Measurements from ENCODE around the gene MRM2. TPM values are rescaled to one million over a fixed set of nuclear protein-coding genes. Genes with fewer than 3 reads are reported as not detected.

Gene MRM2
- total RNA-seq (ENCODE audit: unreplicated experiment): 19.1 TPM
- long read RNA-seq, transcript MRM2-201 (3 exons, 1,601 nt): major isoform, 9 of 27 reads
- long read RNA-seq, partial matches to known transcripts: 3 of 27 reads
- long read RNA-seq, other reads (novel, unspliced or antisense): 10 of 27 reads

DNA sequence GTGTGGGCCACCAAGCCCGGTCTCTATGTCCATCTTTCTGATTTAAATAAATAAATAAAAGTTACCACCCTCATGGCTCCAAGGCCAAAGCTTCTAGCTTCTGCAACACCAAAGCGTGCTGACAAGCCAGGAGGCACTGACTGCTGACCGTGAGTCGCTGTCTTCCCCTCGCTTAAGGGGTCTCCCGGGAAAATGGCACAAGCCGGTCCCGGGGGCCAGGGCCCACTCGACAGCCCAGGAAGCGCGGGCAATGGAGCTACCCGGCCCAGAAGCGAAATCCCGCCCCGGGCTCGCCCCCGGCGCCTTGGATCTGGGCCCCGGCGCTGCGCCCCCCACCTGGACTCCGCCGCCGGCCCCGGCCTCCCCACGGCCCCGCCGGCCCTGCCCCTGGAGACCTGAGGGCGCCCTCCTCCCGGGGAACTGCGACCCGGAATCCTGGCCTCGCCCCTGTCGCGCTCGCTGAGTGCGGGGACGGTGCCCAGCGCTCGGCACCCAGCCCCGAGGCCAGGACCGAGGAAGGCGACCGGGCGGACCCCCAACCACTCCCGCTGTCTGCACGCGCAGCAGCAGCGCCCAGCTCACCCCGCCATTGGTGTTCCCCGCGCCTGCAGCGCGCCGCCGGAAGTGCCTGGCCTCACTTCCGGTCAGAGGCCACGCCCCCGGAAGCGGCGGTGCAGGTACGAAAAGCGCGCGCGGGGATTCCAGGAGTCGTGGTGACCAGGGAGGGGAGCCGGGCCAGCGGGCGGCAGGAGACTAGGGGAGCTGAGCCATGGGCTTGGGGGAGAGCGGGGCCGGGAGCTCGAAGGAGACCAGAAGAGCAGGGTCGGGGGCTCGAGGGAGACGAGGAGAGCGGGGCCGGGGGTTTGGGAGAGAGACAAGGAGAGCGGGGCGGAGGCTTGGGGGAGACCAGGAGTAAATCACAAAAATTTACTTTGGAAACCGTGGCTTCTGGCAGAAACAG, at the start of gene MRM2, which contains the start of gene NUDT1:
TSS of gene MRM2 (minus strand) at position 626 of the 961 bp plus-strand sequence. CDS start at position 590, 36 bp downstream.
TSS of gene NUDT1 (plus strand) at position 647 of the 961 bp plus-strand sequence. CDS start 2,349 bp downstream, outside the sequence.
- Mint-ChIP-seq H3K36me3 (ENCODE audit: low read depth, unreplicated experiment) (peaks cover 4% of the 10 kb centered on the region), H3K9me3 (ENCODE audit: unreplicated experiment) (no peaks in the 10 kb centered on the region), H3K4me3 (ENCODE audit: unreplicated experiment) (peak within 1 kb of the TSS; percentile 94), H3K27me3 (ENCODE audit: unreplicated experiment) (peaks cover 3% of the 10 kb centered on the region), H3K4me1 (ENCODE audit: unreplicated experiment) (peaks cover 21% of the 10 kb centered on the region), H3K27ac (ENCODE audit: unreplicated experiment) (peak within 1 kb of the TSS; percentile 24)
- TF ChIP-seq CTCF (IDR thresholded peaks at IDR 0.05; ENCODE audit: unreplicated experiment): no peak
- peak; percentile 71 for DNase-seq (ENCODE audit: low spot score)

DNA sequence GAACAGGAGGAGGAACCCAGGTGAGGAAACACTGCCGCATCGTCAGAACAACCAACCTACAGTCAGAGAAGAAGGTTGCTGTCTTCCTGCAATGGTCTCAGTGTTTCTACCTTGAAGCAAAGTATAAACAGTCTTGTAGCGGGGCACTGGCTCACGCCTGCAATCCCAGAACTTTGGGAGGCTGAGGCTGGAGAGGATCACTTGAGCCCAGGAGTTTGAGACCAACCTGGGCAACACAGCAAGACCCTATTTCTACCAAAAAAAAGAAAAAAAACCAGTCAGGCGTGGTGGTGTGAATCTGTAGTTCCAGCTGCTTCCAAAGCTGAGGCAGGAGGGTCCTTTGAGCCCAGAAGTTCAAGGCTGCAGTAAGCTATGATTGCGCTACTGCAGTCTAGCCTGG, 48.9 kb upstream of the MRM2 start:
- no peaks in the 10 kb centered on the region for H3K9me3 Mint-ChIP-seq (ENCODE audit: unreplicated experiment)
- no peaks in the 10 kb centered on the region for H3K27me3 Mint-ChIP-seq (ENCODE audit: unreplicated experiment)
- H3K4me3 Mint-ChIP-seq (ENCODE audit: unreplicated experiment): no peak overlapping the region
- DNase-seq (ENCODE audit: low spot score): no peak
- H3K4me1 Mint-ChIP-seq (ENCODE audit: unreplicated experiment): no peaks in the 10 kb centered on the region
- H3K36me3 Mint-ChIP-seq (ENCODE audit: low read depth, unreplicated experiment): peaks cover 4% of the 10 kb centered on the region
- H3K27ac Mint-ChIP-seq (ENCODE audit: unreplicated experiment): no peak overlapping the region
- no peak for TF ChIP-seq CTCF (IDR thresholded peaks at IDR 0.05; ENCODE audit: unreplicated experiment)

GRCh38 chr7:2289621-2290020, 47.6 kb upstream of the MRM2 start:
- H3K27ac Mint-ChIP-seq (ENCODE audit: unreplicated experiment): no peak overlapping the region

DNA sequence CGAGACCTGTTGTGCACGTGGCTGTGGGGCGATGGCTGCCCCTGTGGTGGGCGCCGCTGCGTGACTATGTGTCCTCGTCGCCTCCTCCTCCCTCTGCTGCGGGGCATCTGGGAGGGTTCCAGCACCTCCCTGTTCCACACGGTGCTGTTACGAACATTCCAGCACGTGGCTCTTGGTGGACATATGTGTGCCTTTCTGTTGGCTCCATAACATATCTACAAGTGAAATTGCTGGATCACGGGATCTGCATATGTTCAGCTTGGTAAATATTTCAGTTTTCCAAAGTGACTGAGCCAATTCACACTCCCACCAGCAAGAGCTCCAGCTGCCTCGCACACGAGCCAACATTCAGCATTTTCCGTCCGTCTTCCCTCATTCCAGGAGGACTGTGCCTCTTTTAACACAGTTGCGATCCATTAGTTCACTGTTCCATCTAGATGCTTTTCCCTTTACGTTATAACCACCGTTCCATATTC, 47.1 kb upstream of the MRM2 start:
- Mint-ChIP-seq H3K36me3 (ENCODE audit: low read depth, unreplicated experiment) (peaks cover 4% of the 10 kb centered on the region), H3K27ac (ENCODE audit: unreplicated experiment) (no peak overlapping the region)

More at GRCh38 chr7:2289621-2290020, 47.6 kb upstream of the MRM2 start:
- no peak for TF ChIP-seq CTCF (IDR thresholded peaks at IDR 0.05; ENCODE audit: unreplicated experiment)
- no peak for DNase-seq (ENCODE audit: low spot score)
- Mint-ChIP-seq H3K4me3 (ENCODE audit: unreplicated experiment) (no peak overlapping the region), H3K36me3 (ENCODE audit: low read depth, unreplicated experiment) (peaks cover 4% of the 10 kb centered on the region), H3K4me1 (ENCODE audit: unreplicated experiment) (no peaks in the 10 kb centered on the region), H3K27me3 (ENCODE audit: unreplicated experiment) (no peaks in the 10 kb centered on the region), H3K9me3 (ENCODE audit: unreplicated experiment) (no peaks in the 10 kb centered on the region)

More for the DNA sequence above, 47.1 kb upstream of the MRM2 start:
- Mint-ChIP-seq H3K4me3 (ENCODE audit: unreplicated experiment) (no peak overlapping the region), H3K9me3 (ENCODE audit: unreplicated experiment) (no peaks in the 10 kb centered on the region), H3K4me1 (ENCODE audit: unreplicated experiment) (no peaks in the 10 kb centered on the region), H3K27me3 (ENCODE audit: unreplicated experiment) (no peaks in the 10 kb centered on the region)
- TF ChIP-seq CTCF (IDR thresholded peaks at IDR 0.05; ENCODE audit: unreplicated experiment): no peak
- DNase-seq (ENCODE audit: low spot score): no peak
